HL-60 (cell line): ENCODE data around the gene C18orf32.
A peak's percentile ranks its signal among the peaks of the same experiment; 100 is the strongest.
"Not testable (repeated sequence)": the region's sequence is repeated elsewhere in the genome, so short reads cannot be mapped to it uniquely, and the experiment has no call there.

Source experiments
- DNase-seq, 2 experiments: peaks; one replicate each; pipeline ENCODE4 v3.0.0-alpha.2; 2010 to 2020; ENCODE audit warnings: low read depth in 1 of 2, low spot score in 1 of 2
- H3K27ac ChIP-seq: fragments of 250-450 bp; sonication (Bioruptor Pico); replicated peaks from 2 replicates; pipeline ENCODE4 v1.5.1; 2020; ENCODE audit warnings: mild to moderate bottlenecking, moderate library complexity
- H3K27me3 ChIP-seq: fragments of 250-450 bp; sonication (Bioruptor Pico); 2 replicates; pipeline ENCODE4 v1.5.1; 2021; ENCODE audit warnings: mild to moderate bottlenecking, moderate library complexity; ENCODE audit not compliant: insufficient read depth, poor library complexity, severe bottlenecking
- H3K4me3 ChIP-seq: replicated peaks from 2 replicates; pipeline ENCODE4 v1.5.1; 2011; ENCODE audit warnings: mild to moderate bottlenecking, control low read depth, low read length; ENCODE audit not compliant: insufficient read depth
- GABPA ChIP-seq: IDR thresholded peaks from 2 replicates; pipeline ENCODE4 v1.6.1; 2012; ENCODE audit warnings: low read depth
- POLR2AphosphoS5 ChIP-seq: IDR thresholded peaks from 2 replicates; pipeline ENCODE4 v1.6.1; 2012; ENCODE audit warnings: low read depth
- SPI1 ChIP-seq: IDR thresholded peaks from 2 replicates; pipeline ENCODE4 v1.6.1; 2012; ENCODE audit warnings: low read depth, mild to moderate bottlenecking, borderline replicate concordance
- TF ChIP-seq, protein P1 (sequence below): IDR thresholded peaks from one replicate; pipeline ENCODE4 v1.5.1; 2011; ENCODE audit warnings: low read length, control low read depth, inconsistent platforms; ENCODE audit not compliant: insufficient read depth
- TF ChIP-seq, protein P2 (sequence below): IDR thresholded peaks from 2 replicates; pipeline ENCODE4 v1.6.1; 2012; ENCODE audit warnings: low read depth; ENCODE audit not compliant: insufficient replicate concordance

C18orf32 gene

DNA sequence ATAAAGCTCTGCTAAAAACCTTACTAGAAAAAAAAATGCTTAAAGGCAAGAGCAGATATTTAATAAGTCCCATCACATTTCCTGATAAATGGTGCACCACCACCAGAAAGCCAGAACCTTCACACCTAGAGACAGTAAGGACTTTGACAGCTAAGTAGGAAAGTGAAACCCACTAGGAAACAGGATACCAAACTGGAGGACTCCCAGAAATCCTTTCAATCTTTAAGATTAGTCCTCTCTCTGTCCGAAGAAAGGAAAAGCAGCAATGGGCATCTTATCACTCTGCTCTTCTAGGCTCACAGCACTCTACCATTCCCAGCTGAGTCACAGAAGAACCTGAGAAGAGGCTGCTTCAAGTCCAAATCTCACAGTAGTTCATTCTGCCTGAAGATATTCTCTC lies 30.2 kb downstream of the C18orf32 start:
- TF ChIP-seq, protein P1, sequence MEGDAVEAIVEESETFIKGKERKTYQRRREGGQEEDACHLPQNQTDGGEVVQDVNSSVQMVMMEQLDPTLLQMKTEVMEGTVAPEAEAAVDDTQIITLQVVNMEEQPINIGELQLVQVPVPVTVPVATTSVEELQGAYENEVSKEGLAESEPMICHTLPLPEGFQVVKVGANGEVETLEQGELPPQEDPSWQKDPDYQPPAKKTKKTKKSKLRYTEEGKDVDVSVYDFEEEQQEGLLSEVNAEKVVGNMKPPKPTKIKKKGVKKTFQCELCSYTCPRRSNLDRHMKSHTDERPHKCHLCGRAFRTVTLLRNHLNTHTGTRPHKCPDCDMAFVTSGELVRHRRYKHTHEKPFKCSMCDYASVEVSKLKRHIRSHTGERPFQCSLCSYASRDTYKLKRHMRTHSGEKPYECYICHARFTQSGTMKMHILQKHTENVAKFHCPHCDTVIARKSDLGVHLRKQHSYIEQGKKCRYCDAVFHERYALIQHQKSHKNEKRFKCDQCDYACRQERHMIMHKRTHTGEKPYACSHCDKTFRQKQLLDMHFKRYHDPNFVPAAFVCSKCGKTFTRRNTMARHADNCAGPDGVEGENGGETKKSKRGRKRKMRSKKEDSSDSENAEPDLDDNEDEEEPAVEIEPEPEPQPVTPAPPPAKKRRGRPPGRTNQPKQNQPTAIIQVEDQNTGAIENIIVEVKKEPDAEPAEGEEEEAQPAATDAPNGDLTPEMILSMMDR = no peak
- TF ChIP-seq GABPA (no peak), SPI1 (no peak), POLR2AphosphoS5 (no peak)
- TF ChIP-seq, protein P2, sequence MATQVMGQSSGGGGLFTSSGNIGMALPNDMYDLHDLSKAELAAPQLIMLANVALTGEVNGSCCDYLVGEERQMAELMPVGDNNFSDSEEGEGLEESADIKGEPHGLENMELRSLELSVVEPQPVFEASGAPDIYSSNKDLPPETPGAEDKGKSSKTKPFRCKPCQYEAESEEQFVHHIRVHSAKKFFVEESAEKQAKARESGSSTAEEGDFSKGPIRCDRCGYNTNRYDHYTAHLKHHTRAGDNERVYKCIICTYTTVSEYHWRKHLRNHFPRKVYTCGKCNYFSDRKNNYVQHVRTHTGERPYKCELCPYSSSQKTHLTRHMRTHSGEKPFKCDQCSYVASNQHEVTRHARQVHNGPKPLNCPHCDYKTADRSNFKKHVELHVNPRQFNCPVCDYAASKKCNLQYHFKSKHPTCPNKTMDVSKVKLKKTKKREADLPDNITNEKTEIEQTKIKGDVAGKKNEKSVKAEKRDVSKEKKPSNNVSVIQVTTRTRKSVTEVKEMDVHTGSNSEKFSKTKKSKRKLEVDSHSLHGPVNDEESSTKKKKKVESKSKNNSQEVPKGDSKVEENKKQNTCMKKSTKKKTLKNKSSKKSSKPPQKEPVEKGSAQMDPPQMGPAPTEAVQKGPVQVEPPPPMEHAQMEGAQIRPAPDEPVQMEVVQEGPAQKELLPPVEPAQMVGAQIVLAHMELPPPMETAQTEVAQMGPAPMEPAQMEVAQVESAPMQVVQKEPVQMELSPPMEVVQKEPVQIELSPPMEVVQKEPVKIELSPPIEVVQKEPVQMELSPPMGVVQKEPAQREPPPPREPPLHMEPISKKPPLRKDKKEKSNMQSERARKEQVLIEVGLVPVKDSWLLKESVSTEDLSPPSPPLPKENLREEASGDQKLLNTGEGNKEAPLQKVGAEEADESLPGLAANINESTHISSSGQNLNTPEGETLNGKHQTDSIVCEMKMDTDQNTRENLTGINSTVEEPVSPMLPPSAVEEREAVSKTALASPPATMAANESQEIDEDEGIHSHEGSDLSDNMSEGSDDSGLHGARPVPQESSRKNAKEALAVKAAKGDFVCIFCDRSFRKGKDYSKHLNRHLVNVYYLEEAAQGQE = no peak
- no peak overlapping the region for H3K4me3 ChIP-seq
- H3K27me3 ChIP-seq = no peaks in the 10 kb centered on the region
- H3K27ac ChIP-seq = no peak overlapping the region
- no peak for DNase-seq

DNA sequence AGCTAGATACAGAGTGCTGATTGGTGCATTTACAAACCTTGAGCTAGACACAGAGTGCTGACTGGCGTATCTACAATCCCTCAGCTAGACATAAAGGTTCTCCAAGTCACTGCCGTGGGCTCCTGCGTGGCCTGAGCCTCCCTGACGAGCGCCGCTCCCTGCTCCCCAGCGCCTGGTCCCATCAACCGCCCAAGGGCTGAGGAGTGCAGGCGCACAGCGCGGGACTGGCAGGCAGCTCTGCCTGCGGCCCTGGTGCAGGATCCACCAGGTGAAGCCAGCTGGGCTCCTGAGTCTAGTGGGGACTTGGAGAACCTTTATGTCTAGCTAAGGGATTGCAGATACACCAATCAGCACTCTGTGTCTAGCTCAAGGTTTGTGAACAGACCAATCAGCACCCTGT lies 34.5 kb downstream of the C18orf32 start:
- not testable (repeated sequence) for H3K4me3 ChIP-seq, DNase-seq, H3K27me3 ChIP-seq, H3K27ac ChIP-seq

DNA sequence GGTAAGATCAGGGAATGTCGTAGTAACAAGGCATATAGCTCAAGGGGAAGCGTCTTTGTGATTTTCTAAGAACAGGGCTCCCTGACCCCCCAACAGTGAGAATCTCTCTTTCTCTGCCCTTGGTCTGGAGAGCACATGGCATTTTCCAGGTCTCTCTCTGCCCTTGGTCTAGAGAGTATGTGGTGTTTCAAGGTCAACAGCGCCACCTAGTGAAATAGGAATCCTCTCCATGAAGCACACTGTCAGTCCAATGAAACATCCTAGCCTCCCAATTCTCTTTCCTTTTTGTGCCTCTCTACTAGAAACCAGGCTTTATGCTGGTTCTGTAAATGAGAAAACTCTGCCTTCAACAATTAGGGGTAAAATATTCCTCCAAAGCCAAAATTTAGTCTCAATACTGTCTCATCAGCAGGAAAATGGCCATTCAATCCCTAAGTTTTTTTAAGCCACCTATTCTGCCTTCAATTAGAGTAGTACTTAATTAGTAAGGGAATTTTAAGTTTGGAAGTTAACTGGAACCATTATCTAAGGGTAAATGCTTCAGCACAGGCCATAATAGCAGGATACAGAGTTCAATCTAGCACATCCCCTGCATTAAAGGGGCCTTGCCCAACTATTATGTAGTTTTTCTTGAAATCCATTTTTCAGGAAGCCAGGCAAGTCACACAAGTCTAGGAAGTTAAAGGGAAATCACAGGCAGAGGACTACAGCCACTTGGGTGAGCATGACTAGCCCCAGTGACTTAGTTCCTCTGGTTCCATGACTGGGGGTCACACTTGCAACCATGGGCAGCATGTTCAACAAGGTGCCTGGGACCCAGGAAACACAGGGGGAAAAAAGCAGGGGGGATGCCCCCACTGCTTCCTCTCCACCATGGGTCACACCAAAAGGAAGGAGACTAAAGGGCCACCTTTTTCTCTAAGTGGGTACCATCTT lies 39.0 kb downstream of the C18orf32 start:
- no peak for TF ChIP-seq POLR2AphosphoS5
- TF ChIP-seq, protein P1 = peak; percentile 73
- TF ChIP-seq, protein P2 = no peak
- TF ChIP-seq SPI1 = no peak
- TF ChIP-seq GABPA = no peak
- DNase-seq = peak; percentile 77 to 78
- no peak overlapping the region for H3K27ac ChIP-seq
- no peaks in the 10 kb centered on the region for H3K27me3 ChIP-seq
- no peak overlapping the region for H3K4me3 ChIP-seq

DNA sequence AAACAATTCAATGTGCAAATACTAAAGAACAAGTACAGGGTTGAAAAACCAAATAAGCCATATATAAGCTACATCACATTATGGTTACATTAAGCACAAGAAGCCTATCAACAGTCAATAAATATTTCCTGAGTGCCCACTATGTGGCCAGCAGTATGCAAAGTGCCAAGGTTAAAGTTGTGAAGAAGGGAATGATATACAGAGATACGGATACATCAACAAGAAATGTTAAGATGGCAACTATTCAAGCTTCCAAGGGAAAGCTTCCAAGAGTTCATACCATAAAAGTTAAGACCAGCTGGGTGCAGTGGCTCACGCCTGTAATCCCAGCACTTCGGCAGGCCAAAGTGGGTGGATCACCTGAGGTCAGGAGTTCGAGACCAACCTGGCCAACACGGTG lies 40.6 kb downstream of the C18orf32 start:
- no peak overlapping the region for H3K27ac ChIP-seq
- TF ChIP-seq, protein P1 = no peak
- TF ChIP-seq, protein P2 = no peak
- TF ChIP-seq POLR2AphosphoS5 = no peak
- no peak for TF ChIP-seq SPI1
- TF ChIP-seq GABPA = no peak
- H3K4me3 ChIP-seq = no peak overlapping the region
- no peak for DNase-seq
- H3K27me3 ChIP-seq = no peaks in the 10 kb centered on the region
